Activated T-helper 1 cell treated with anti-CD3 and anti-CD28 coated beads, Interleukin-12 subunit alpha, Interleukin-12 subunit beta, Interleukin-2, Interleukin-4 antibody, amounts not matched to agents 30 ng/mL and 10 ng/mL and 1 ng/mL, durations not matched to agents 14 hours and 24 hours and 36 hours (primary cell): Measurements from ENCODE around the gene CSF2RB. TPM values are rescaled to one million over a fixed set of nuclear protein-coding genes. Genes with fewer than 3 reads are reported as not detected.

Source experiments
- DNase-seq: peaks from one replicate; pipeline ENCODE4 v3.0.0; 2021; ENCODE audit warnings: low spot score
- H3K27ac Mint-ChIP-seq: one replicate; pipeline ENCODE4 v1.8.0; 2021; ENCODE audit warnings: mild to moderate bottlenecking, mixed read lengths
- H3K27me3 Mint-ChIP-seq: one replicate; pipeline ENCODE4 v1.8.0; 2022; ENCODE audit warnings: mild to moderate bottlenecking, moderate library complexity, mixed read lengths; ENCODE audit not compliant: insufficient read depth
- H3K36me3 Mint-ChIP-seq: one replicate; pipeline ENCODE4 v1.8.0; 2021; ENCODE audit warnings: low read depth, mixed read lengths
- H3K4me1 Mint-ChIP-seq: one replicate; pipeline ENCODE4 v1.8.0; 2021; ENCODE audit warnings: low read depth, mixed read lengths
- H3K4me3 Mint-ChIP-seq: one replicate; pipeline ENCODE4 v1.8.0; 2021; ENCODE audit warnings: mild to moderate bottlenecking, moderate library complexity, mixed read lengths
- H3K9me3 Mint-ChIP-seq: one replicate; pipeline ENCODE4 v1.8.0; 2021; ENCODE audit warnings: mixed read lengths
- intact Hi-C: fragments of 100-400 bp; cut with micrococcal nuclease; formaldehyde crosslinking; loops from one replicate; pipeline ENCODE4 v1.15.1; 2024
- total RNA-seq: library from RNA; stranded (reverse); gene quantifications from 2 replicates; pipeline ENCODE4 v1.2.3, GENCODE V29; 2022

CSF2RB gene
- total RNA-seq, 1 donor from 2014 or later, result 11.8 TPM

DNA sequence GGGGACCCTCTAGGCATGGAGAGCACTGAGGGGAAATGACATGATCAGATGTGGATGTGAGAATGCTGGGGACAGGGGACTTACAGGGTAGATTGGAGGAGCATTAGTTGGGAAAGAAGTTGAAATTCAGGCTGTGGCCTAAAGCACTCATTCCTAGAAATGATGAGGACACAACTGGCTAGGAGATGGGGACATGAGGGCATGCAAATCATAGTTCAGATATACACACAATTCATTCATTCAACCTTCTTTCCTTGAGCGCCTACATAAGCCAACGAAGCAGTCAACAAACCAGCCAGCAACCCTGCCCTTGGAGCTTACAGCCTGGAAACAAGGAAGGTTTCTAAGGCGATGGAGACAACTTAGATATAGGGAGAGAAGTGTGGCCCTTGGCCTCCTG is 14.2 kb downstream of the CSF2RB start:
- DNase-seq, result no peak
- no peak overlapping the region for H3K4me3 Mint-ChIP-seq
- no peaks in the 10 kb centered on the region for H3K36me3 Mint-ChIP-seq
- peaks cover 17% of the 10 kb centered on the region for H3K4me1 Mint-ChIP-seq
- no peak overlapping the region for H3K27ac Mint-ChIP-seq
- intact Hi-C loops, result no loop called here
- H3K9me3 Mint-ChIP-seq, result no peaks in the 10 kb centered on the region
- peaks cover 1% of the 10 kb centered on the region for H3K27me3 Mint-ChIP-seq

DNA sequence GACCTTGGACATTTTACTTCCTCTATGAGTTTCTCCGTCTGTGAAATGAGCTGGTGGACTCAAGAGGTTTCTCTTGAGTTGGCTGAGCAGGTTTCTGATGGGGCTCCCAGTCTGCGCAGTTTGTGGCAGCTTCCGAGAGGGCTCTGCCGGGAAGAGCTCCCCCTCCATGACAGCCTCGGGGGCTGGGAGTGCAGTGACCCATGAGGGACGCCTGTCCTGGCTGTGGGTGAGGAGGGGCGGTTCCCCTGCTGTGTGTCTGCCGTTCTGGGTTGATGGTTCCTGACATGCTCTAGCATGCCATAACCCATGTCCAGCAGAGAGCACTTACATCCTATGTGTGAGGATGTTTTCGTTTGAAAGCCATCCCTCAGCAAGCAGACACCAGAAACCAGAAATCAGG is 14.8 kb downstream of the CSF2RB start:
- Mint-ChIP-seq H3K4me1 (peaks cover 17% of the 10 kb centered on the region), H3K27ac (no peak overlapping the region), H3K4me3 (no peak overlapping the region), H3K27me3 (peaks cover 1% of the 10 kb centered on the region), H3K36me3 (no peaks in the 10 kb centered on the region), H3K9me3 (no peaks in the 10 kb centered on the region)
- DNase-seq, result no peak
- intact Hi-C loops, result no loop called here

DNA sequence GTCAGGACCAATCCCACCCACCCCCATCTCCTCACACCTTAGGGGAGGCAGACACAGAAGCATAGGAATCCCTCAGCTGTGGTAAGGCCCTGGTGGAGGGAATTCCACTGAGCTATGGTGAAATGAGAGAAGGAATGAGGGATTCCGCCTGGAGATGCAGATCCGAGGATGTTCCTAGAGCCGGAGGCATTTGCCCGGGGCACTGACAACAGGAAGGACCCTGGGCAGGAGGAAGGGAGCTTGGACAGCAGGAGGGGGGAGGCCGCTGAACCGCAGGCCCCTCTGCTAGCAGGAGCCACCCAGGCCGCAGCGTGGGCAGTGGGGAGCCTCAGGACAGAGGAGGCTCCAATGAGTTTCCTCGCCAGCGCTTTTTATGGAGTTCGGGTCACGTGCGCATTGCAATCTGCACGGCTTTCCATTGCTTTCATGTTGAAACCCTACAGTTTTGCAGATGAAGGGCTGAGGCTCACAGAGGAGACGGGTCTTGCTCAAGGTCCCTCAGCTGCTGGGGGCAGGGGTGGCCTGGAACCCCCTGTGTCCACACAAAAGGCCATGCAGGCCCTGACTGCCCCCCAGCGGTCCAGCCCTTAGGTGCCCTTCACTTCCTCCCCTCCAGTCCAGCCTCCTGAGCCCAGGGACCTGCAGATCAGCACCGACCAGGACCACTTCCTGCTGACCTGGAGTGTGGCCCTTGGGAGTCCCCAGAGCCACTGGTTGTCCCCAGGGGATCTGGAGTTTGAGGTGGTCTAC is 15.5 kb downstream of the CSF2RB start:
- Mint-ChIP-seq H3K36me3 (no peaks in the 10 kb centered on the region), H3K4me3 (no peak overlapping the region), H3K27me3 (peaks cover 1% of the 10 kb centered on the region), H3K4me1 (peaks cover 17% of the 10 kb centered on the region), H3K27ac (no peak overlapping the region), H3K9me3 (no peaks in the 10 kb centered on the region)
- intact Hi-C loops, result no loop called here
- no peak for DNase-seq

DNA sequence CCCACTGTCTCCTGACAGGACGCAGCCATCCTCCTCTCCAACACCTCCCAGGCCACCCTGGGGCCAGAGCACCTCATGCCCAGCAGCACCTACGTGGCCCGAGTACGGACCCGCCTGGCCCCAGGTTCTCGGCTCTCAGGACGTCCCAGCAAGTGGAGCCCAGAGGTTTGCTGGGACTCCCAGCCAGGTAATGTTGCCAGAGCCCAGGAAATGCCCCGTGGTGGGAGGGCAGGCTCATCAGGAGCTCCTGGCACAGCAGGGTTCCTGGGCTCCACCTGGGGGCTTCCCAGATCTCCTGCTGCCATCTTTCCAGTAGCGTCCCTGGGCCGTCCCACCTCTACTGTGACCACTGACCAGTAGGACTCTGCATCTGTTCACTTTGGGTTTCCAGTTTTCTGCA is 16.2 kb downstream of the CSF2RB start:
- no peak for DNase-seq
- Mint-ChIP-seq H3K4me1 (peaks cover 17% of the 10 kb centered on the region), H3K27me3 (peaks cover 1% of the 10 kb centered on the region), H3K9me3 (no peaks in the 10 kb centered on the region), H3K36me3 (no peaks in the 10 kb centered on the region), H3K27ac (no peak overlapping the region), H3K4me3 (no peak overlapping the region)
- intact Hi-C loops, result no loop called here

DNA sequence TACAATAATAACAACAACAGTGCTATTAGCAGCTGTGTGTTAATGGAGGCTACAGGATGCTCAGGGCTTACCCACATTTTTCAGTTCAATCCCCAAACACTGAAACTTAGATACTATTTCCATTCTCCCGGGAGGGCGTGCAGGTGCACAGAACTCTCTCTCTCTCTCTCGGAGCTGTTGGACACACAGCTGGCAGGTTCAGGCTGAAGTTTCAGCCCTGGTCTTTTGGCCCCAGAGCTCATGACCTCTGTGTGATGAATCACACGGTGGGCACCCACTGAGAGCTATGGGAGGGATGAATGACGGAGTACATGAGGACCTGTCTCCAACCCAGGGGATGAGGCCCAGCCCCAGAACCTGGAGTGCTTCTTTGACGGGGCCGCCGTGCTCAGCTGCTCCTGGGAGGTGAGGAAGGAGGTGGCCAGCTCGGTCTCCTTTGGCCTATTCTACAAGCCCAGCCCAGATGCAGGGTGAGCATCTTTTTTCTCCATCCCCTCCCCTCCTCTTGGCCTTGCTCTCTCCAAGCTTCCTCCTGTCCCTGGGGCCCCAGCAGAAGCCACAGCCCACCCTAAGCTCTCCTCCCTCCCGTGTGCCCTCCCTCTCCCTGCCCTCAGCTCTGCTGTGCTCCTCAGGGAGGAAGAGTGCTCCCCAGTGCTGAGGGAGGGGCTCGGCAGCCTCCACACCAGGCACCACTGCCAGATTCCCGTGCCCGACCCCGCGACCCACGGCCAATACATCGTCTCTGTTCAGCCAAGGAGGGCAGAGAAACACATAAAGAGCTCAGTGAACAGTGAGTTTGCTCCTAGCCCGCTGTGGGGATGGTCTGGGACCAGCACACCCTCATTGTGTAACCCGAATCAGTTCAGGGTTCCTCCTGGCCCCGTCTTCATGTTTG is 16.9 kb downstream of the CSF2RB start:
- no peak for DNase-seq
- Mint-ChIP-seq H3K27ac (no peak overlapping the region), H3K4me1 (peaks cover 13% of the 10 kb centered on the region), H3K36me3 (no peaks in the 10 kb centered on the region), H3K27me3 (peaks cover 1% of the 10 kb centered on the region), H3K9me3 (no peaks in the 10 kb centered on the region), H3K4me3 (no peak overlapping the region)
- intact Hi-C loops, result no loop called here

DNA sequence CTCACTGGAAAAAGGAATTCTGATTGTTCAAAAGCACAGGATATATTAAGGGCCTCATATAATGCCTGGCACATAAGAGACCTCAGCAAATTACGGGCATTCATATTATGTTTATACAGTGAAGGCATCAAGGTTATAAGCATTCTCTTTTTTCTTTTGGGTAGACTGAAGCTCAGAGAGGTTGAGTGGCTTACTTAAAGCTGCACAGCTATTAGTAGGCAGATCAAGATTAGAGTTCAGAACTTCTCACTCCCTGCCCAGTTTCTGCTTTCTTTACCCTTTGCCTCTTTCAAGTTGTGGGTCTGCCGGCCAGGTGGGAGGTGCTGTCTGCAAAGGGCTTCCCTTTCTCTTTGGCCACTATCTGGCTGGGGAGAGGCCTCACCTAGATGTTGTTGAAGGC is 18.0 kb downstream of the CSF2RB start:
- DNase-seq, result no peak
- Mint-ChIP-seq H3K4me1 (peaks cover 3% of the 10 kb centered on the region), H3K27ac (no peak overlapping the region), H3K36me3 (no peaks in the 10 kb centered on the region), H3K4me3 (no peak overlapping the region), H3K27me3 (no peaks in the 10 kb centered on the region), H3K9me3 (no peaks in the 10 kb centered on the region)
- intact Hi-C loops, result no loop called here

DNA sequence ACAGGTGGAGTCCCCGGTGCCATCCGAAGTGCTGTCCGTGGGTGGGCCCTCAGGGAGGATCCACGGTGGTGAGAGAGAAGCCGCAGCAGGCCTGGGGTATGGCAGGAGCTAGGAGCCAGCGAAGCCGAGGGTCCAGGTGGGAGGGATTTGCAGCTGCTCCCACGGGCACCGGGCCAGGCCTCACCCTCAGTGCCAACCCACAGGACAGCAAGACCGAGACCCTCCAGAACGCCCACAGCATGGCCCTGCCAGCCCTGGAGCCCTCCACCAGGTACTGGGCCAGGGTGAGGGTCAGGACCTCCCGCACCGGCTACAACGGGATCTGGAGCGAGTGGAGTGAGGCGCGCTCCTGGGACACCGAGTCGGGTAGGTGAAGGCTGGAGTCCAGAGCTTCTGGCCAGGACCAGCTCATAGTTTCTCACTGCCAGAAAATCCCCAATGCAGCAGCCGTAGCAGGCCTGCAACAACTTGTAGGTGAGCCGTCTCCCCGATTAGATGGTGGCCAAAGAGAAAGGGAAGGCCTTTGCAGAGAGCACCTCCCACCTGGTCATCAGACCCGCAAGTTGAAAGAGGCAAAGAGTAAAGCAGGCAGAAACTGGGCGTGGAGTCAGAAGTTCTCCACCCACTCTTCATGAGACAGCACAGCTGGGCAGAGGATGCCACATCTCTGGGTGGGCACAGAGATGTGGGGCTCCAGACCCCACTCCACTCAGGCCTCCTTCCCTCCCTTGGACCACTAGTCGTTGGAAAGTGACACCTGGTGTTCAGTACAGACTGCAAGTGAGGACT is 20.4 kb downstream of the CSF2RB start:
- H3K4me3 Mint-ChIP-seq, result no peak overlapping the region
- intact Hi-C loops, result no loop called here
- H3K4me1 Mint-ChIP-seq, result no peaks in the 10 kb centered on the region
- H3K36me3 Mint-ChIP-seq, result no peaks in the 10 kb centered on the region
- H3K27me3 Mint-ChIP-seq, result peaks cover 3% of the 10 kb centered on the region
- no peaks in the 10 kb centered on the region for H3K9me3 Mint-ChIP-seq
- H3K27ac Mint-ChIP-seq, result no peak overlapping the region
- no peak for DNase-seq

DNA sequence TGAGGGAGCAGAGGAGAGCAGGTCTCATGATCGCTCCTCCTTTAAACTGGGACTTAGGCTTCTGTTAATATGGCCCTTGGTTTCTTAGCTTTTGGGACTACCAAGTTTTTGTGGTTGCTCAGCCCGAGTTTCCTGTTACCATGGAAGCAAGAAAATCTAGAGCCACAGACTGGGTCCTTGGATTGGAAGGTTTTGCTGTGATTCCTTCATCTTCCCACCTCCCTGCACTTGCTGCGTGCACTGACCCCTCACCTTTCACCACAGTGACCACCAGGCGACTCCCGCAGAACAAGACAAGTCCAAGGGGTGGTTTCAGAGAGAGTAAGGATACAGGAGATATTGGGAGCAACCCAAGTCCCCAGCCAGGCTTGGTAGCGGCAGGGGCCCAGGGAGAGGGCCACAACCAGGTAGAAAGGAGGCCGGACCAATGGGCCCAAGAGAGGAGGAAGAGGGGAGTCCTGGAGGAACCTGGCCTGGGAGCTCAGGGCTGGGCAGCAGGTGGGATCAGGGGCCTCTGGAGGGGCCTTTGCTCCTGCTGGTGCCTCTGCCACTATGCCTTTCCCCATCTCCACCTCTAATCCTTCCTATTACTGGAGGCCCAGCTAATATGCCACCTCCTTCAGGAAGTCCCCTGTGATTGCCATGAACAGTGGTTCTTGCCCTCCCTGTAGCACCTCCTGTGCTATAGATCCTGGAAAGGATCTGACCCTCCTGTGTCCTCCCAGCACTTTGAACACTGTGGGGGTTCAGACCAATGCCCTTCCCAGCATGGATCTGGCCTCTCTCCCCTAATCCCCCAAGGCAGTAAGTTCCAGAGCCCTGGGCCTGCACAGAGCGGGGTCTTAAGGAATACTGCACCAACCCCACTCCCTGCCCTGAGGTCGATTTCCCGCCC is 21.2 kb downstream of the CSF2RB start:
- no peaks in the 10 kb centered on the region for H3K4me1 Mint-ChIP-seq
- peaks cover 3% of the 10 kb centered on the region for H3K27me3 Mint-ChIP-seq
- H3K27ac Mint-ChIP-seq, result no peak overlapping the region
- intact Hi-C loops, result no loop called here
- no peaks in the 10 kb centered on the region for H3K36me3 Mint-ChIP-seq
- H3K9me3 Mint-ChIP-seq, result no peaks in the 10 kb centered on the region
- no peak overlapping the region for H3K4me3 Mint-ChIP-seq
- DNase-seq, result no peak

DNA sequence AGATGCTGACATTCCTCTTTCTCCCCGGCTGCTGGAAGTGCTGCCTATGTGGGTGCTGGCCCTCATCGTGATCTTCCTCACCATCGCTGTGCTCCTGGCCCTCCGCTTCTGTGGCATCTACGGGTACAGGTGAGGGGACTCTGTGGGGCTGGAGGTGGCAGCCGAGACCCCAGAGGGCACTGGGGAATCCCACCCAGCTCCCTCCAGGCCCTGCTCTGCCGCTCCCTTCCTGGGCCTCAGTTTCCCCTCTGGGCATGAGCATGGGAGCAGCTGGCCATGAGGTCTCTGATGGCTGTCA is 21.8 kb downstream of the CSF2RB start:
- Mint-ChIP-seq H3K36me3 (no peaks in the 10 kb centered on the region), H3K4me1 (peaks cover under 1% of the 10 kb centered on the region), H3K27ac (no peak overlapping the region), H3K4me3 (no peak overlapping the region), H3K9me3 (no peaks in the 10 kb centered on the region), H3K27me3 (peaks cover 3% of the 10 kb centered on the region)
- intact Hi-C loops, result no loop called here
- no peak for DNase-seq

DNA sequence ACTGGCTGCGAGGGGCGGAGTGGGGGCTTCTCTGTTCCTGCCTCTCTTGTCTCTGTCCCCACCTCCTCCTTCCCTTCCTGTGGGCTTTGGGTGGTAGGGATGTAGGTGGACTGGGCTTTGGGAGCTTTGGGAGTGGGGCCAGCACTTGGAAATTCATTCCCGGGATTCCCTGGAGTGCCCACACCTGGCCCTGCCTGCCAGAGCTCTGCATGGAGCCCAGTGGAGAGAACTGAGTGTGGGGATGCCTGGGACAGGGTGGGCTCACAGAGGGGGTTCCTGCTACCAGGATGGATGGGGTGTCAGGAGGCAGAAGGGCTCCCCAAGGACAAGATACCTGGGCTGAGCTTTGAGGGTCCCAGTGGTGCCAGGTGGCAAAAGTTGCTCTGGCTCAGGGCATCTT is 22.3 kb downstream of the CSF2RB start:
- H3K9me3 Mint-ChIP-seq, result no peaks in the 10 kb centered on the region
- H3K4me1 Mint-ChIP-seq, result peaks cover 5% of the 10 kb centered on the region
- H3K4me3 Mint-ChIP-seq, result no peak overlapping the region
- H3K27me3 Mint-ChIP-seq, result peaks cover 3% of the 10 kb centered on the region
- intact Hi-C loops, result no loop called here
- DNase-seq, result no peak
- no peak overlapping the region for H3K27ac Mint-ChIP-seq
- no peaks in the 10 kb centered on the region for H3K36me3 Mint-ChIP-seq

DNA sequence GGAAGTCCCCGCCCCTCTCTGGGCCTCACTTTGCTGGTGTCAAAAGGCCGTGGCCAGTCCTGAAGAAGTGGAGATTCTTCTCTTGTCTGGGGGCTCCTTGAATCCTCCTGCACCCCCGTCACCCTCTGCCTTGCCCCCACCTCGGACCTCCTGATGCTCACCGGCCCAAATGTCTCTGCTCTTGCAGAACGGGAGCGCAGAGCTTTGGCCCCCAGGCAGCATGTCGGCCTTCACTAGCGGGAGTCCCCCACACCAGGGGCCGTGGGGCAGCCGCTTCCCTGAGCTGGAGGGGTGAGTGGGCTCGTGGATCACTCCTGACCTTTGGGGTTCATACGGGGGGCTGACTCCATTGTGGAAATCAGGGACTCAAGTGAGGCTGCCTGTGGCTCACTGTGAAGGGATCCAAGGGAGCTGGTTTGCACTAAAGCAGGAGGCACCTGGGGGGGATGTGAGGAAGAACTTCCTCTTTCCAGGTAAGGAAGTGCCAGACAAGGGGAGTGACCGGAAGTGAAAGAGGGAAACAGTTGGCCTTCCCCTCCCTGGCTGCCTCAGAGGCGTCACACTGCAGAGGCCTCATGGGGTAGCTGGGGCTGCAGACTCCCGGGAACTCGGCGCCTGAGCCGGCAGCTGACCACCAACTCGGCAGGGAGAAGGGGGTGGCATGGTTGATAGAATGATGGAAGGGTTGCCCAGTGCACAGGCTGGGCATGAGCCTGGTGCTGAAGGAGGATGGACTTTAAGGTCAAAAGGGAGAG is 23.1 kb downstream of the CSF2RB start:
- Mint-ChIP-seq H3K4me1 (peaks cover 11% of the 10 kb centered on the region), H3K27ac (peak overlapping the region; percentile 18), H3K9me3 (no peaks in the 10 kb centered on the region), H3K4me3 (no peak overlapping the region), H3K36me3 (no peaks in the 10 kb centered on the region), H3K27me3 (peaks cover 3% of the 10 kb centered on the region)
- DNase-seq, result no peak
- intact Hi-C loops, result no loop called here
